Measurements from ENCODE around the gene PRDM16. TPM values are rescaled to one million over a fixed set of nuclear protein-coding genes. Genes with fewer than 3 reads are reported as not detected.
A peak's percentile ranks its signal among the peaks of the same experiment; 100 is the strongest.

Gene PRDM16
- total and polyA plus RNA-seq, 2 of the 8 experiments (the other 6 are each of a cell fraction or from before 2014, with no cell fraction given) = 0.39 to 0.43 TPM

- no peaks in the 10 kb centered on the region for H3K79me1 ChIP-seq (ENCODE audit: low read depth, low read length)
- H3K36me3 ChIP-seq (ENCODE audit: control insufficient read depth in 2 of 4, insufficient read depth in 4 of 4, low read length in 3 of 4) = no peaks in the 10 kb centered on the region; a peak in 1 of 8 replicates
- peaks cover 10 to 11% of the 10 kb centered on the region in 2 experiments for H3K9me3 ChIP-seq (ENCODE audit: insufficient read depth in 2 of 2, low read depth in 1 of 2, low read length in 1 of 2)
- H3K4me2 ChIP-seq (ENCODE audit: insufficient read depth in 1 of 2, low read depth in 2 of 2, low read length in 2 of 2) = no peak overlapping the region
- FAIRE-seq = no peak
- no peak overlapping the region for H2BK20ac ChIP-seq (ENCODE audit: low read length)
- H3K4ac ChIP-seq (replicated peaks; ENCODE audit: insufficient read length, low read depth, low read length) = no peak overlapping the region
- H3K27me3 ChIP-seq (replicated peaks in 1 of 4; ENCODE audit: control insufficient read depth in 3 of 4, extremely low read depth in 1 of 4, insufficient read depth in 3 of 4, low read length in 3 of 4) = peaks cover 0 to 2% (median 0%) of the 10 kb centered on the region in 4 experiments; a peak in 1 of 7 replicates
- H3K4me3 ChIP-seq (ENCODE audit: extremely low read depth in 1 of 4, insufficient read depth in 2 of 4, low read depth in 3 of 4, low read length in 4 of 4) = no peak overlapping the region
- no peak overlapping the region for H3K56ac ChIP-seq (replicated peaks; ENCODE audit: insufficient read length, low read depth, low read length)
- H2BK120ac ChIP-seq (replicated peaks; ENCODE audit: low read depth, low read length) = no peak overlapping the region
- no peak overlapping the region for H4K91ac ChIP-seq (replicated peaks; ENCODE audit: insufficient read length, low read length)
- H4K20me1 ChIP-seq (replicated peaks in 1 of 2; ENCODE audit: control insufficient read depth in 1 of 2, insufficient read depth in 2 of 2, low read length in 2 of 2) = peaks cover 0 to 11% of the 10 kb centered on the region in 2 experiments
- no peak overlapping the region for H3K18ac ChIP-seq (ENCODE audit: extremely low read depth, low read length)
- WGBS, 2 experiments (ENCODE audit: extremely low coverage in 1 of 2, insufficient coverage in 1 of 2, insufficient read length in 1 of 2, insufficient replicate concordance in 2 of 2, low coverage in 1 of 2, low lambda C conversion rate in 2 of 2, missing lambda C conversion rate in 1 of 2) = 84% methylated on average over 5 of the region's 33 CpGs; no CpG with 5 or more reads in 1 of the 2 experiments
- no peak overlapping the region for H2BK15ac ChIP-seq (ENCODE audit: low read length)
- POLR2A ChIA-PET (ENCODE audit: partially characterized antibody) = no interaction called here
- H3K23me2 ChIP-seq (ENCODE audit: low read depth, low read length) = peaks cover 12% of the 10 kb centered on the region
- H4K5ac ChIP-seq (ENCODE audit: insufficient read length, low read depth, low read length) = no peak overlapping the region
- no peak overlapping the region for H3K23ac ChIP-seq (ENCODE audit: insufficient read length)
- H2AK5ac ChIP-seq (ENCODE audit: low read depth, low read length) = no peak overlapping the region
- H3K79me2 ChIP-seq (ENCODE audit: control insufficient read depth in 1 of 2, insufficient read depth in 2 of 2, low read length in 2 of 2) = no peaks in the 10 kb centered on the region
- H3K9ac ChIP-seq (replicated peaks in 1 of 4; ENCODE audit: extremely low read depth in 1 of 4, low read depth in 3 of 4, low read length in 3 of 4) = no peak overlapping the region
- H2AFZ ChIP-seq (ENCODE audit: low read length) = no peak overlapping the region
- H3K27ac ChIP-seq (ENCODE audit: low read depth, low read length) = no peak overlapping the region
- DNase-seq (ENCODE audit: low read depth in 1 of 2, low spot score in 2 of 2) = no peak
- H4K8ac ChIP-seq (ENCODE audit: extremely low read depth, insufficient read depth, low read length) = peak overlapping the region; percentile 25; the same call in 1 of the 2 replicates
- H3K14ac ChIP-seq (ENCODE audit: insufficient read length) = no peak overlapping the region
- H2BK5ac ChIP-seq (ENCODE audit: low read depth, low read length) = no peak overlapping the region
- H2BK12ac ChIP-seq (ENCODE audit: low read depth, low read length) = no peak overlapping the region
- no peaks in the 10 kb centered on the region; a peak in 1 of 7 replicates for H3K4me1 ChIP-seq (replicated peaks in 1 of 4; ENCODE audit: control insufficient read depth in 3 of 4, insufficient read depth in 4 of 4, low read length in 3 of 4)
- CTCF ChIA-PET (ENCODE audit: partially characterized antibody) = interaction anchor here (0.7 to 2.1 kb wide), 4 partner anchors 9 to 22 kb away, joined by 4 to 9 read pairs (median 6); no protein-coding TSS in a partner anchor
- no peak for TF ChIP-seq CHD1 (IDR thresholded peaks at IDR 0.05; ENCODE audit: low read depth, low read length)
- no peak for TF ChIP-seq NANOG (IDR thresholded peaks at IDR 0.05; ENCODE audit: insufficient read depth, low read depth, low read length, poor library complexity, severe bottlenecking)
- TF ChIP-seq, protein P1, sequence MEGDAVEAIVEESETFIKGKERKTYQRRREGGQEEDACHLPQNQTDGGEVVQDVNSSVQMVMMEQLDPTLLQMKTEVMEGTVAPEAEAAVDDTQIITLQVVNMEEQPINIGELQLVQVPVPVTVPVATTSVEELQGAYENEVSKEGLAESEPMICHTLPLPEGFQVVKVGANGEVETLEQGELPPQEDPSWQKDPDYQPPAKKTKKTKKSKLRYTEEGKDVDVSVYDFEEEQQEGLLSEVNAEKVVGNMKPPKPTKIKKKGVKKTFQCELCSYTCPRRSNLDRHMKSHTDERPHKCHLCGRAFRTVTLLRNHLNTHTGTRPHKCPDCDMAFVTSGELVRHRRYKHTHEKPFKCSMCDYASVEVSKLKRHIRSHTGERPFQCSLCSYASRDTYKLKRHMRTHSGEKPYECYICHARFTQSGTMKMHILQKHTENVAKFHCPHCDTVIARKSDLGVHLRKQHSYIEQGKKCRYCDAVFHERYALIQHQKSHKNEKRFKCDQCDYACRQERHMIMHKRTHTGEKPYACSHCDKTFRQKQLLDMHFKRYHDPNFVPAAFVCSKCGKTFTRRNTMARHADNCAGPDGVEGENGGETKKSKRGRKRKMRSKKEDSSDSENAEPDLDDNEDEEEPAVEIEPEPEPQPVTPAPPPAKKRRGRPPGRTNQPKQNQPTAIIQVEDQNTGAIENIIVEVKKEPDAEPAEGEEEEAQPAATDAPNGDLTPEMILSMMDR (IDR thresholded peaks at IDR 0.05; ENCODE audit: control extremely low read depth in 1 of 3, insufficient read depth in 1 of 3, low read depth in 1 of 3, low read length in 3 of 3) = no peak
- no peak for TF ChIP-seq CBX5 (IDR thresholded peaks at IDR 0.05; ENCODE audit: low read depth, low read length)
- no peak for TF ChIP-seq SUZ12 (IDR thresholded peaks at IDR 0.05; ENCODE audit: low read length)
- no peak for TF ChIP-seq JUN (IDR thresholded peaks at IDR 0.05; ENCODE audit: low read depth, low read length)
- no peak for TF ChIP-seq SP1 (IDR thresholded peaks at IDR 0.05; ENCODE audit: low read depth, low read length)
- TF ChIP-seq MAX (IDR thresholded peaks at IDR 0.05) = no peak
- TF ChIP-seq, protein P2, sequence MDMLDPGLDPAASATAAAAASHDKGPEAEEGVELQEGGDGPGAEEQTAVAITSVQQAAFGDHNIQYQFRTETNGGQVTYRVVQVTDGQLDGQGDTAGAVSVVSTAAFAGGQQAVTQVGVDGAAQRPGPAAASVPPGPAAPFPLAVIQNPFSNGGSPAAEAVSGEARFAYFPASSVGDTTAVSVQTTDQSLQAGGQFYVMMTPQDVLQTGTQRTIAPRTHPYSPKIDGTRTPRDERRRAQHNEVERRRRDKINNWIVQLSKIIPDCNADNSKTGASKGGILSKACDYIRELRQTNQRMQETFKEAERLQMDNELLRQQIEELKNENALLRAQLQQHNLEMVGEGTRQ (IDR thresholded peaks at IDR 0.05; ENCODE audit: low read length) = no peak
- no peak for TF ChIP-seq SAP30 (IDR thresholded peaks at IDR 0.05; ENCODE audit: insufficient read depth, insufficient replicate concordance, low read length)
Observed at GRCh38 chr1:3412376-3412775, 343.4 kb downstream of the PRDM16 start.

Data from H1 (cell line).